Measurements from ENCODE around the gene SLC6A20. TPM values are rescaled to one million over a fixed set of nuclear protein-coding genes. Genes with fewer than 3 reads are reported as not detected.
A peak's percentile ranks its signal among the peaks of the same experiment; 100 is the strongest.

SLC6A20 gene
- polyA plus RNA-seq, 4 donors = 10.9 to 43.0 (median 32.7) TPM

DNA sequence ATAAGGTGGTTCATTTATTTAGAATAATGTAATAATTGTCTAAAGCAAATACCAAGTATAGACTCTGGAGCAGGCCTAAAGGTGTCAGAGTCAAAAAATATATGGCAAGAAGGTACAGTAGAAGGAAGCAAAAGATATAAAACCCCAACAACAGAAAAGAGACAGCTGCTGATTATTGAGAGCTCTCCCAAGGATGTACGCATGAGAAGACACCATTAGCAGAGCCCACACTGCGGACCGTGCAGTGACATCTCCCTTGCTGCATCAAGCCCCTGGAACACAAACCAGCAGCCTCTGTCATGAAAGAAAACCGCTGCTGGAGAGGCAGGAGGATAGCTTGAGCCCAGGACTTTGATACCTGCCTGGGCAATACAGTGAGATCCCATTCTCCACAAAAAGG, 18.0 kb upstream of the SLC6A20 start:
- Histone ChIP-seq H3K4me3 (ENCODE audit: low read depth in 1 of 3, low read length in 3 of 3) (no peak overlapping the region), H3K27ac (ENCODE audit: low read depth in 1 of 3, low read length in 2 of 3) (no peak overlapping the region)
- FAIRE-seq = no peak

DNA sequence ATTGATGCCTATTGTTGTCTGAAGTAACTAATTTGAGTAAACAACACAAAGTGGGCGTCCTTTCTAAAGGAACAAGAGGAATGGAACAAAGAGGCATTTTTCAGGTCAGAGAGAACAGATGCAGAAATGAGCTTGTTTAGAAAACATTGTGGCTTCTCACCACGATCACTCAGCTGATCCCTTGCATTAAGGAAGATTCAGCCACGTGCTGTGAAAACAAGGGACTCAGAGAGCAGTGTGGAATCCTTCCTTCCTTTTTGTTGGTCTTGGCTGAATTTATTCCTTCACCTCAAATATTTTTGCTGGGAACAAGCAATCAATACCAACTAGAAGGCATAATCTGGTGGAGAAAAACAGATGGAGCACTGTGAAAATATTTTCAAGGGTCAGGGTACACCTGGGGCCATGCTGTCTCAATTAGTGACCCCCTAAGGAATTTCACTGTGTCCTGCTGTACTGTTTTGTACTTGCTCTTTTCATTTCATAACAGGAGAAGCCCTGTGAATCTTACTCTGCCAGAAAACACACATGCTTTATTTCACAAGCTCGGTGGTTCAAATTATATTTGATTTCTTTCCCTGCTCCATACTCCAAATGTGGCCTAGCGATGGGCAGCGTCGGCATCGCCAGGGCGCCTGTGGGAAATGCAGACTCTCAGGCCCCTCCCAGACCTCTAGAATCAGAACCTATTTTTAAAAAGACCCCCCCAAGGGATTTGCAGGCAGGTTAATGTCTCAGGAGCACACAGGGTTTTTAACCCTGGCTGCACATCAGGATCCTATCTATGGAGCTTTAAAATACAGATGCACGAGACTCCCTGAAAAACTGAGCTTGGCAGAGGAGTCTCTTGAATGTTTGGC, 11.6 kb upstream of the SLC6A20 start:
- DNase-seq (no peak), FAIRE-seq (no peak)
- H3K9me3 ChIP-seq (ENCODE audit: control insufficient read depth in 2 of 2, insufficient read depth in 1 of 2, low read depth in 1 of 2, low read length in 1 of 2) = no peaks in the 10 kb centered on the region
- H3K36me3 ChIP-seq (ENCODE audit: control insufficient read depth in 3 of 3, insufficient read depth in 2 of 3, low read depth in 1 of 3, low read length in 3 of 3) = peaks cover 0 to 14% (median 1%) of the 10 kb centered on the region in 3 donors
- H3K27me3 ChIP-seq (ENCODE audit: control insufficient read depth in 3 of 3, insufficient read depth in 3 of 3, low read length in 3 of 3) = no peaks in the 10 kb centered on the region
- H3K27ac ChIP-seq (ENCODE audit: low read depth in 1 of 3, low read length in 2 of 3) = no peak overlapping the region
- H3K4me1 ChIP-seq (ENCODE audit: control insufficient read depth in 3 of 3, insufficient read depth in 2 of 3, low read depth in 1 of 3, low read length in 2 of 3) = no peaks in the 10 kb centered on the region
- H3K4me3 ChIP-seq (ENCODE audit: low read depth in 1 of 3, low read length in 3 of 3) = peak overlapping the region in 1 of 3 donors; percentile 15
- WGBS, 3 donors = 84 to 90% (median 88%) methylated on average over 10 of the region's 10 CpGs

More for the DNA sequence above, 18.0 kb upstream of the SLC6A20 start:
- Histone ChIP-seq H3K36me3 (ENCODE audit: control insufficient read depth in 3 of 3, insufficient read depth in 2 of 3, low read depth in 1 of 3, low read length in 3 of 3) (peaks cover 0 to 19% (median 3%) of the 10 kb centered on the region in 3 donors), H3K4me1 (ENCODE audit: control insufficient read depth in 3 of 3, insufficient read depth in 2 of 3, low read depth in 1 of 3, low read length in 2 of 3) (peaks cover 0 to 26% (median 15%) of the 10 kb centered on the region in 3 donors), H3K9me3 (ENCODE audit: control insufficient read depth in 2 of 2, insufficient read depth in 1 of 2, low read depth in 1 of 2, low read length in 1 of 2) (no peaks in the 10 kb centered on the region), H3K27me3 (ENCODE audit: control insufficient read depth in 3 of 3, insufficient read depth in 3 of 3, low read length in 3 of 3) (no peaks in the 10 kb centered on the region)
- DNase-seq = no peak
- 94 to 97% (median 95%) methylated on average over 4 of the region's 4 CpGs for WGBS, 3 donors

DNA sequence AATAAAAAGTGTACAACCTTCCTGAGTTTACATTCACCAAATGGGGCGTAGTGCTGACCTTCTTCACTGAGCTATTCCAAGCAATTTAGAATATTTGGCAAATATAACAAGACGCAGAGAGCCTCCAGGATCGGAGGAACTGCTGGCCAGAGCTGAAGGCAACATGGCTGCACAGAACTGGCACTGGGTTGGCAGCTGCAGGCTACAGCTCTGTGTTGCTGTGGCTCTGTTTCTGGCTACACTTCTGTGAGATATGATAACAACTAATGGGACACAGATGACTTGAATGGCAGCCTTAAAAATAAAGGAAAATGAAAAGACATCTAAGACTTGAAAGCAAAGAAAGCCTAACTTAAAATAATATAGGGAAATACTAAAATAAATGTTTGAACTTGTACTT, 10.8 kb upstream of the SLC6A20 start:
- FAIRE-seq (no peak), DNase-seq (no peak)
- peaks cover 0 to 11% (median 0%) of the 10 kb centered on the region in 3 donors for H3K36me3 ChIP-seq (ENCODE audit: control insufficient read depth in 3 of 3, insufficient read depth in 2 of 3, low read depth in 1 of 3, low read length in 3 of 3)
- no peak overlapping the region for H3K4me3 ChIP-seq (ENCODE audit: low read depth in 1 of 3, low read length in 3 of 3)
- H3K27me3 ChIP-seq (ENCODE audit: control insufficient read depth in 3 of 3, insufficient read depth in 3 of 3, low read length in 3 of 3) = no peaks in the 10 kb centered on the region
- no peaks in the 10 kb centered on the region for H3K4me1 ChIP-seq (ENCODE audit: control insufficient read depth in 3 of 3, insufficient read depth in 2 of 3, low read depth in 1 of 3, low read length in 2 of 3)
- H3K27ac ChIP-seq (ENCODE audit: low read depth in 1 of 3, low read length in 2 of 3) = no peak overlapping the region
- no peaks in the 10 kb centered on the region for H3K9me3 ChIP-seq (ENCODE audit: control insufficient read depth in 2 of 2, insufficient read depth in 1 of 2, low read depth in 1 of 2, low read length in 1 of 2)
- 92 to 98% (median 96%) methylated on average over 3 of the region's 3 CpGs for WGBS, 3 donors

DNA sequence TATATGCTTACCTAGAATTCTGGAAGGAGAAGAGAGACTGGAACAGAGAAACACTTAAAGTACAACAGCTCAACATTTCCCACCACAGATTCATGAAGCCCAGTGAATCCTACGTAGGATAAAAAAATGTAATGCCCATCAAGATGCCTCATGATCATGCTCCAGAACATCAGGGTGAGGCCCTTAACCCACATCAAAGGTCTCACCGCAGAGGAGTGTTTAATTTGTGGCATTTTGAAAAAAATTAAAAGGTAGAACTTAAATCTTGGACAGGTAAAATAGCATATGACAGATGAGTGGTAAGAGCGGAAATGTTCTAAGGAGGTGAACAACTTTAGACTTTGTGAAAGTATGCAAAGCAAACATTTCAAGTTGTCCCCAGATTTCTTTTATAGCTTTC, 9.7 kb upstream of the SLC6A20 start:
- no peaks in the 10 kb centered on the region for H3K9me3 ChIP-seq (ENCODE audit: control insufficient read depth in 2 of 2, insufficient read depth in 1 of 2, low read depth in 1 of 2, low read length in 1 of 2)
- H3K4me3 ChIP-seq (ENCODE audit: low read depth in 1 of 3, low read length in 3 of 3) = no peak overlapping the region
- H3K27me3 ChIP-seq (ENCODE audit: control insufficient read depth in 3 of 3, insufficient read depth in 3 of 3, low read length in 3 of 3) = no peaks in the 10 kb centered on the region
- H3K36me3 ChIP-seq (ENCODE audit: control insufficient read depth in 3 of 3, insufficient read depth in 2 of 3, low read depth in 1 of 3, low read length in 3 of 3) = peaks cover 0 to 14% (median 0%) of the 10 kb centered on the region in 3 donors
- no peak for FAIRE-seq
- no peaks in the 10 kb centered on the region for H3K4me1 ChIP-seq (ENCODE audit: control insufficient read depth in 3 of 3, insufficient read depth in 2 of 3, low read depth in 1 of 3, low read length in 2 of 3)
- H3K27ac ChIP-seq (ENCODE audit: low read depth in 1 of 3, low read length in 2 of 3) = no peak overlapping the region
- WGBS, 3 donors = 90 to 96% (median 91%) methylated on average over 3 of the region's 3 CpGs
- no peak for DNase-seq

DNA sequence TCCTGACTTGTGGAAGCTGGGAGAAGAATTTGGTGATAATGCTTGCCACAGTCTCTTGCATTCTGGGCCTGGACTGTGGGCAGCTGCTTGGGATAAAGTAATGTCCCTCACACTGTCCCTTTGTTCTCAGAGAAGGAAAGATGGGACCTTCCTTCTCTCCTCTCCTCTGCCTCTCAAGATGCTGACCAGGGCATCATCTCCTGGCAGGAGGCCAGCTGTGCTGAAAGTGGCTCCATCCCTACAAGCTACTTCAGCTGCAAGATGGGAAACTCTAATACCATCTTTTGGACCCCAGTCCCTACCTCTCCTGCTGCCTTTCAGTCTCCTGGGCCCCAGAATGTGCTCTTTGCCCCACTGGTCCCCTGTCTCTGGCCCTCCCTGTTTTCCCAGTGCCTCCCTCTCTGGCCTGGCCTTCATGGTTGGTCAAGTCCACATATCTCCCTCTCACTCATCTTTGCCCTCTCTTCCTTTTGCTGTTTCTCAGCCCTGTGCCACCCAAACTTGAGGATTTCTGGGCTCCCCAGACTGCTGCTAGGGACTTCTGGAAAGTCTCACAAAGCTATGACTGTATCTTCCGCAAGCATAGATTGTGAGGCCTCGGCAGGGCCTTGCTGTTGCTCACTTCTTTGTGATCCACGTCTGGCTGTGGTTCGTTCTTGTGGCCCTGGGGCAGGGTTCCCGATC, 7.1 kb upstream of the SLC6A20 start:
- 87 to 96% (median 95%) methylated on average over 5 of the region's 5 CpGs for WGBS, 3 donors
- H3K36me3 ChIP-seq (ENCODE audit: control insufficient read depth in 3 of 3, insufficient read depth in 2 of 3, low read depth in 1 of 3, low read length in 3 of 3) = peaks cover 0 to 14% (median 0%) of the 10 kb centered on the region in 3 donors
- no peak for DNase-seq
- no peaks in the 10 kb centered on the region for H3K9me3 ChIP-seq (ENCODE audit: control insufficient read depth in 2 of 2, insufficient read depth in 1 of 2, low read depth in 1 of 2, low read length in 1 of 2)
- H3K27me3 ChIP-seq (ENCODE audit: control insufficient read depth in 3 of 3, insufficient read depth in 3 of 3, low read length in 3 of 3) = peaks cover 0 to 2% (median 0%) of the 10 kb centered on the region in 3 donors
- peaks cover 0 to 5% (median 0%) of the 10 kb centered on the region in 3 donors for H3K4me1 ChIP-seq (ENCODE audit: control insufficient read depth in 3 of 3, insufficient read depth in 2 of 3, low read depth in 1 of 3, low read length in 2 of 3)
- FAIRE-seq = no peak
- H3K4me3 ChIP-seq (ENCODE audit: low read depth in 1 of 3, low read length in 3 of 3) = no peak overlapping the region
- no peak overlapping the region for H3K27ac ChIP-seq (ENCODE audit: low read depth in 1 of 3, low read length in 2 of 3)

DNA sequence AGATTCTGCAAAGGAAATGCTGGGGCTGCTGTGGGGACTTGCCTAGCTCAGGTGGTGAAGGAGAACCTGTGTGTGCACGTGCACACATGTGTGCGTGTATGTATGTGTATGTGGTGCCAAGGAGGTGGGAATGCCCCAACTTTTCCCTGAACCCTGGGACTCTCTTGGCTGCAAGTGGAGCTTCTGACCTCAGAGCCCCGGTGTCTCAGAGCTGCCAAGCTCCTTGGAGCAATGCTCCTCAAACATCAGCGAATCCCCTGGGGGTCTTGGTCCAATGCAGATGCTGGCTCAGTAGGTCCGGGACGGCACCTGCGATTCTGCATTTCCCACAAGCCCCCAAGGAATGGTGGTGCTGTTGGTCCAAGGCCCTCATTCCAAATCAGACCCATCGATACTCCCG, 5.8 kb upstream of the SLC6A20 start:
- Histone ChIP-seq H3K4me1 (ENCODE audit: control insufficient read depth in 3 of 3, insufficient read depth in 2 of 3, low read depth in 1 of 3, low read length in 2 of 3) (peaks cover 0 to 9% (median 0%) of the 10 kb centered on the region in 3 donors), H3K27me3 (ENCODE audit: control insufficient read depth in 3 of 3, insufficient read depth in 3 of 3, low read length in 3 of 3) (peaks cover 0 to 2% (median 2%) of the 10 kb centered on the region in 3 donors), H3K36me3 (ENCODE audit: control insufficient read depth in 3 of 3, insufficient read depth in 2 of 3, low read depth in 1 of 3, low read length in 3 of 3) (peaks cover 0 to 14% (median 0%) of the 10 kb centered on the region in 3 donors), H3K27ac (ENCODE audit: low read depth in 1 of 3, low read length in 2 of 3) (no peak overlapping the region), H3K4me3 (ENCODE audit: low read depth in 1 of 3, low read length in 3 of 3) (no peak overlapping the region), H3K9me3 (ENCODE audit: control insufficient read depth in 2 of 2, insufficient read depth in 1 of 2, low read depth in 1 of 2, low read length in 1 of 2) (no peaks in the 10 kb centered on the region)
- FAIRE-seq = no peak
- WGBS, 3 donors = 93 to 99% (median 99%) methylated on average over 9 of the region's 9 CpGs
- DNase-seq = no peak

DNA sequence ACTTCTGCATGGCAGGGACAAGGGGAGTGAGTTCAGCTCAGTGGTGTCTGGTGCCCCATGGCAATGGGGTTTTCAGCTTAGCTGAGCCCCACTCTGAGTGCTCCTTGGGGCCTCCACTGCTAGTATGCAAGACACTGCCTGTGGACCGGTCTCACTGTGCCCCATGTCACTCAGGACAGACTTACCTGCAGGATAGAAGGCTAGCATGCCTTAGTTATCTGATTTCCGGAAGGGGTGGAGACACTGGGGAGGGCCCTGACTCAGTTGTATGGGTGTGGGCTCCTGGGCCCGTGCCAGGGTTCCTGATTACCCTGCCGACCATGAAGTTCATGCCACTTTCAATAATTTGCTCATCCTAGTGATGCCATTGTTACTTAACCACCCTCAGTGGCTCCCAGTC, 4.3 kb upstream of the SLC6A20 start:
- no peak for FAIRE-seq
- Histone ChIP-seq H3K4me3 (ENCODE audit: low read depth in 1 of 3, low read length in 3 of 3) (no peak overlapping the region), H3K27ac (ENCODE audit: low read depth in 1 of 3, low read length in 2 of 3) (no peak overlapping the region), H3K36me3 (ENCODE audit: control insufficient read depth in 3 of 3, insufficient read depth in 2 of 3, low read depth in 1 of 3, low read length in 3 of 3) (peaks cover 0 to 9% (median 0%) of the 10 kb centered on the region in 3 donors), H3K9me3 (ENCODE audit: control insufficient read depth in 2 of 2, insufficient read depth in 1 of 2, low read depth in 1 of 2, low read length in 1 of 2) (no peaks in the 10 kb centered on the region), H3K4me1 (ENCODE audit: control insufficient read depth in 3 of 3, insufficient read depth in 2 of 3, low read depth in 1 of 3, low read length in 2 of 3) (peaks cover 0 to 16% (median 0%) of the 10 kb centered on the region in 3 donors), H3K27me3 (ENCODE audit: control insufficient read depth in 3 of 3, insufficient read depth in 3 of 3, low read length in 3 of 3) (peaks cover 0 to 14% (median 5%) of the 10 kb centered on the region in 3 donors)
- DNase-seq = peak in 1 of 2 donors; percentile 86
- WGBS, 3 donors = 30 to 63% (median 35%) methylated on average over 4 of the region's 4 CpGs

DNA sequence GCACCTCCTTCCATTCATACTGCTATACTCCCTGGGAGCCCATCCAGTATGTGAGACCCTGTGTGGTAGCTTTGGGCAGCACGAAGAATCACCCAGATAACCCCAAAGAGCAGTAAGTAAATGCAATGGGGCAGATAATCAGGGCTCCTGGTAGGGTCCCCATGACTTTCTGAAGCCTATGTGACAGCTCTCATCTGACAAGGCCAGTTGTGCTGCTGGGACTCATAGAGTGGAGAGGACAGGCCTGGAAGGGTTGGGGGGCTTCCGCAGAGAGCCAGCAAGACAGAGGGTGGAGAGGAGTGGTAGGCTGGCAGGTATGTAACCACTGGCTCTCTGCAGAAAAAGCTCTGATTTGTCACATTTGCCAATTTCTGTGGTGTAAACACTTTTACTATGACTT, 3.2 kb upstream of the SLC6A20 start:
- Histone ChIP-seq H3K27ac (ENCODE audit: low read depth in 1 of 3, low read length in 2 of 3) (no peak overlapping the region), H3K9me3 (ENCODE audit: control insufficient read depth in 2 of 2, insufficient read depth in 1 of 2, low read depth in 1 of 2, low read length in 1 of 2) (no peaks in the 10 kb centered on the region), H3K4me3 (ENCODE audit: low read depth in 1 of 3, low read length in 3 of 3) (no peak overlapping the region), H3K36me3 (ENCODE audit: control insufficient read depth in 3 of 3, insufficient read depth in 2 of 3, low read depth in 1 of 3, low read length in 3 of 3) (peaks cover 0 to 9% (median 0%) of the 10 kb centered on the region in 3 donors), H3K4me1 (ENCODE audit: control insufficient read depth in 3 of 3, insufficient read depth in 2 of 3, low read depth in 1 of 3, low read length in 2 of 3) (peaks cover 0 to 16% (median 0%) of the 10 kb centered on the region in 3 donors), H3K27me3 (ENCODE audit: control insufficient read depth in 3 of 3, insufficient read depth in 3 of 3, low read length in 3 of 3) (peaks cover 0 to 14% (median 5%) of the 10 kb centered on the region in 3 donors)
- 96 to 97% (median 96%) methylated on average over 2 of the region's 2 CpGs for WGBS, 3 donors
- DNase-seq (no peak), FAIRE-seq (no peak)

All from small intestine (tissue), 7 donors.